Left lobe of liver (tissue), 2 donors: Measurements from ENCODE around the gene FGF22. TPM values are rescaled to one million over a fixed set of nuclear protein-coding genes. Genes with fewer than 3 reads are reported as not detected.
A peak's percentile ranks its signal among the peaks of the same experiment; 100 is the strongest.
"Not testable (repeated sequence)": the region's sequence is repeated elsewhere in the genome, so short reads cannot be mapped to it uniquely, and the experiment has no call there.

Source experiments
- ATAC-seq: fragments of 200-7000 bp; cut with Tn5 transposase; one replicate; pipeline ENCODE4 v1.9.1; 2020; ENCODE audit warnings: mild to moderate bottlenecking, moderate library complexity
- DNase-seq: peaks from one replicate; pipeline ENCODE4 v3.0.0-alpha.2; 2020; ENCODE audit warnings: low spot score
- total RNA-seq: library from RNA; stranded (reverse); gene quantifications from one replicate; pipeline ENCODE4 v1.2.1, GENCODE V29; 2021
- donor health status: DM: no; HTN: no; CAD: no; lungs with moderate emphysema.
- donor health status: DM: no; HTN: yes; CAD: no.

Gene FGF22
- total RNA-seq, 1 donor from 2014 or later = 0.30 TPM

- DNase-seq, ATAC-seq: not testable (repeated sequence)
Observed at GRCh38 chr19:605061-605971, 34.4 kb upstream of the FGF22 start.

- ATAC-seq (no peak), DNase-seq (no peak)
Observed at GRCh38 chr19:607301-608154, 32.2 kb upstream of the FGF22 start.

- DNase-seq = no peak
- no peak for ATAC-seq
Observed at GRCh38 chr19:608155-609003, 31.3 kb upstream of the FGF22 start.

- DNase-seq (no peak), ATAC-seq (peak; percentile 40)
Observed at GRCh38 chr19:609004-609346, 30.7 kb upstream of the FGF22 start.

GRCh38 chr19:610071-610800 lies 29.4 kb upstream of the FGF22 start:
- DNase-seq (no peak), ATAC-seq (peak; percentile 26)

- DNase-seq (no peak), ATAC-seq (peak; percentile 33)
Observed at GRCh38 chr19:610801-611480, 28.7 kb upstream of the FGF22 start.

- DNase-seq = no peak
- ATAC-seq = no peak
Observed at GRCh38 chr19:611481-611868, 28.2 kb upstream of the FGF22 start.

GRCh38 chr19:612941-613340 lies 26.7 kb upstream of the FGF22 start:
- DNase-seq (no peak), ATAC-seq (no peak)

- ATAC-seq (no peak), DNase-seq (no peak)
Observed at GRCh38 chr19:613732-614567, 25.7 kb upstream of the FGF22 start.

- peak; percentile 53 for ATAC-seq
- DNase-seq = no peak
Observed at GRCh38 chr19:615619-616018, 24.1 kb upstream of the FGF22 start.

GRCh38 chr19:616062-616700 lies 23.5 kb upstream of the FGF22 start:
- DNase-seq (no peak), ATAC-seq (no peak)

- DNase-seq (no peak), ATAC-seq (no peak)
Observed at GRCh38 chr19:616747-617526, 22.7 kb upstream of the FGF22 start.

- ATAC-seq = no peak
- DNase-seq = no peak
Observed at GRCh38 chr19:617551-618246, 22.0 kb upstream of the FGF22 start.

- no peak for ATAC-seq
- no peak for DNase-seq
Observed at GRCh38 chr19:618247-618619, 21.4 kb upstream of the FGF22 start.

- DNase-seq (no peak), ATAC-seq (no peak)
Observed at GRCh38 chr19:618674-619285, 20.9 kb upstream of the FGF22 start.

- ATAC-seq (no peak), DNase-seq (no peak)
Observed at GRCh38 chr19:619286-620002, 20.2 kb upstream of the FGF22 start.
